Measurements from ENCODE around the gene BIRC5.

BIRC5 gene

DNA sequence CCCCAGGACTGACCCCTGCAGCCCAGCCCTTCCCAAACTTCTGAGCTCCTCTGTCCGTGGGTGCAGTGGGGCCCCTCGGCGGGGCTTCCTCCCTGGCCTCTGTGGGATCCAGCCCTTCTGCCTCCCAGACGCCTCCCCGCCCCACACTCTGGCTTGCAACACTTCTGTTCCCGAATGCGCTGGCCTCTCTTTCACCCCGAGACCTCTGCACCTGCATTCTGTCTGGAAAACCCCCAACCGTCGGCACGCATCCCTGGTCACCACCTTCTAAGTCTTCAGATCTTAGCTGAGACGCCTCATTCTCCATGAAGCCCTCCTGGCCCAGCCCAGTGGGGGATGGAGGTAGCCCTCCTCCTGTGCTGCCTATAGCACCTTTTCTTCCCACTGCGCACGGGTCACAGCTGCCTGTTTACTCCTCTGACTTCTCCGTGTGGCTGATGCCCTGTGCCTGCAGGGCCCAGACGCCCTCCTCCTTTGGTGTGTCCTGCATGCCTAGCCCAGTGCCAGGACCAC, 43.8 kb downstream of the BIRC5 start:
- no peak for DNase-seq

DNA sequence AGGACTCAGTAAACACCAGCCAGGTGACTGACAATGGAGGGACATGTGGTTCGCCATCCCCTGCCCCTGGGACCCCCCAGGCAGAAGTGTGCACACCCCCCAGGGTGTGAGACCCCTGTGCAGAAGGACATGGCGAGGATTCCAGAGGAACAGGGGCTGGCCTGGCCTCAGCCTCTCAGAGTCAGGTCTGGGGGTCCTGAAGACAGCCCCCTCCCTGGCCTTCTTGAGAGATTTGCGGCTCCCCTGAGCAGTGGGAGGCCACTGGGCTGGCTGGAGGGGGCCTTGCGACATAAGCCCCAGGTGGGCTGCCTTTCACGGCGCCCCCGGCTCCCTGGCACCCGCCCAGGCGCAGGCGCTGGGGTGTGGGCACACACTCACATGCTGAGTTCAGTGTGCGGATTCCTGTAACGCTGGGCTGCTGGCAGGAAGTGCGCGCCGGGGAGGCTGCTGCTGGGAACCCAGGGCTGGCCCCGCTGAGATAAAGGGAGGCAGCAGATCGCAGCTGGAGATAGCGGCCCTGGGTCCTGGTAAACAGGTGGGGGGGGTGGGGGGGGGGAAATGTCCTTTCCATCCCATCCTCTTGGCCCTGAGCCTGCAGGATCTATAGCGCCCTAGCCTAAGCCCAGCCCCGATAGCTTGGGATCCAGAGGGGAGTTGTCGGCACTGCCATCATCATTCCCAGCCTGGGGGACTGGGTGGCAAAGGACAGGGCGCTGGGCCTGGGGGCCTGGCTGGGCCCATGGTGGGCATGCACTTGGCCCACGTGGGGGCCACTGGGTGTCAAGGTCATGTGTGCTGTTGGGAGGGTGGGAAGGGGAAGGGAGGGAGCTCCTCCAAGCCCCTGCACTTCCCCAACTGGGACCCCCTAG, 44.5 kb downstream of the BIRC5 start:
- no peak for DNase-seq

DNA sequence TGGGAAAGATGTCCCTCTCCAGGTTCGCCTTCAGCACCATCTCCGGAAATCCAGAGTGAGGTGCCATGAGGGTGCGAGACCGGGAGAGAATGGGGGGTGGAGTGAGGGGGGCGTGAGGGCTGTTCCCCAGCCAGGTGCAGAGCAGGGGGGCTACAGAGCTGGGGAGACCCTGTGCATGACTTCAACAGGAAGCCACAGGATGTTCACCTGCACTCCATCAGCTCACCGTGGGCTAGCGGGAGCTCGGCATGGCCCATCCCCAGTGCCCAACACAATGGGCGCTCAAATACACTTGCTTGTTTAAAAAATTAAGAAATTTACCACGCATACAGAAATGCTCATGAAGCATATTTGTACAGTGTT, 45.1 kb downstream of the BIRC5 start:
- no peak for DNase-seq

DNA sequence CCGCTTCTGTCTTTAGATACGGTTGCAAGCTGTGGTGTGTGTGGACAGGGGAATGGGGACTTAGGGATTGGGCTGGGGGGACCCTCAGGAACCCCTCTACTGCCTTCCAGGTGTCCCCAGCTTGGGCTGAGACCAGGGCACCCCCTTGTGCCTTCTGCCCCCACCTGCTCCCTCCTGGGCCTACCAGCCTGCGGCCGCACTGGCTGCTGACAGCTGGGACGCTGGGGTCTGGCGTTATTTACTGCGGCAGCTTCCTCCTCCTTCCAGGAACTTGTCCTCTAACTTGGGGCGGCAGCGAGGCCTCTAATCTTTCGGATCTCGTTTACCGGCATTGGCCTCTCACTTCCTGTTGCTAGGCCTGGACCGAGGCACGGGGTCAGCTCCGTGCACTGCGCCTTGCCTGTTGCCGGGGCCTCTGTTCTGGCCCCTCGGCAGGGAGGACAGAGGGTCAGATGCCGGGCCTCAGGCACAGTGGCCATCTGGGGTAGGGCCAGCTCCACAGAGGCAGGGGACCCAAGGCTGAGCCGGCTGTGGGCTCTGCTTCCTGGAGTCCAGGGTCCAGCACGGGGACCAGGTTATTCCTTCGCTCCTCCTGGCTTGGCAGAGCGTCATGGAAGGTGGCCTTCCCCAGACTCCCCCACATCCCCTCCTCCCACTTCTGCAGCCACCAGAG, 49.1 kb downstream of the BIRC5 start:
- DNase-seq = no peak

DNA sequence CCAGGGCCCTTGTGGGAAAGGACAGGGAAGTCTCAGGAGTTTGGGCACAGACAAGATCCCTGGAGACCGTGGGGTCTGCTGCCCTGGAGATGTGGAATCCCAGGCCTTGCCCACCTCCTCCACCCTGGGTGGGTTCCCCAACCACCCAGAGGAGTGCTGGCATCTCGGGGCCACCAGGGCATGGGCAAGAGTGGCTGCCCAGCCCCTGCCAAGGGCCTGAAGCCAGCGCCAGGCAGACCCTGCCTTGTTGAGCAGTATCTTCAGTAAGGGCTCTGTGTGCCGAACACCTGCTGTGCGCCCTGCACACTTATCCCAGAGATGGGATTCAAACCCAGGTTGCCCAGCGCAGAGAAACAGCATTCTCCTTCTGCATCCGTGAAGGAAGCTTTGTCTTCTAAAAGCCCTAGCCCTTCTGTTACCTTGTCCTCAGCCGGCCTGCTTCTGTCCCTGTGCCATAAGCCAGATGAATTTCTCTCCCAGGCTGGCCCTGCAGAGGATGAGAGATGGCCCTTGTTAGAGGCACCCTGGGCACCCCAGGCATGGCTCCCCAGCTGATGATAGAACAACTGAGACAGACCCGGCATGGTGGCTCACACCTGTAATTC, 49.8 kb downstream of the BIRC5 start:
- no peak for DNase-seq

DNA sequence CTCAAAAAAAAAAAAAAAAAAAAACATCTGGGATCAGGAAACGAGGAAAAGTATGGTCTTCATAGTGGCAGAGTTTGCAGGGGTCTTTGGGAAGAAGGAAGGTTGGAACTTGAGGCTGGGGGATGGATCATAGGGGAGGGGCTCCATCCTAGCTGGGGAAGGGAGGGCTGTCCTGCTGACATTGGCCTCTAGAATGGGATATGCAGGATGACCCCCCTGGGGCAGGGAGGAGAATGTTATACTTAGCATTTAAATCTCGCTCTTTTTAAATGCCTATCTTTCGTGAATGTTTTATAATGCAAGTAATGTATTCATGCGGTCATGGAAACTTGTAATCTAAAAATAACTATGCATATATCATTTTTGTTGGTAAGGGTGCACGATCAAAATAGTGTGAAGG, 50.5 kb downstream of the BIRC5 start:
- no peak for DNase-seq

DNA sequence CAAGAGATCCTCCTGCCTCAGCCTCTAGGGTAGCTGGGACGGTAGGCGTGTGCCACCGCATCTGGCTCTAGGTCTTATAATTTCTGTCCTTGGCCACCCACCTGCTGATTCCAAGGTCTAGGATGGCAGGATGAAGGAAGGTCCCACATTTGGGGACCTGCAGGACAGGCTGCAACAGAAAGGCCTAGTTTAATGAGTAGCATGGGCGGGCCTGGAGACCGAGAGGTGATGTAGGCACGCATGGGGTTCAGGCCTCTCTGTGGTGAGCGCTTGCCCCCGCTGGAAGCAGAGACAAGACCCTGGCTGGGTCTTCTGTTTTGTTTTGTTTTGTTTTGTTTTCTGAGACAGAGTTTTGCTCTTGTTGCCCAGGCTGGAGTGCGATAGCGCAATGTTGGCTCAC, 51.1 kb downstream of the BIRC5 start:
- DNase-seq = no peak

DNA sequence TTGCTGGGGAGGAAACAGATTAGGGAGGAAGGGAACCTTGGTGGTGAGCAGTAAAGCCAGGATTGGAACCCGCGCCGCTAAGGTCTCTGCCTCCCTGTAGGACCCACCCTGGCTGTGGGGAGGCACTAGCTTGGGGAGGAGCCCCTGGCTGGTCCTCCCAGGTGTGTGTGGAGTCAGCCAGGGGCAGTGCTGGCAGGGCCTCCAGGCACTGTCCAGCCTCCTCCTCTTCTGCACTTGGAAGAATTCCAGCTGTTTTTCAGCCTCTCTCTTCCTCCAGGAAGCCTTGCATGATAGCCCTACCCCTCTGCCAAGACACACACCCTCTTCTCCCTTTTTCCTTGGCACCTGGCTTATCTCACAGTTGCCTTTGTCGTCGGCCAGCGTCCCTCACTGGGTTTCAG, 52.2 kb downstream of the BIRC5 start:
- no peak for DNase-seq

DNA sequence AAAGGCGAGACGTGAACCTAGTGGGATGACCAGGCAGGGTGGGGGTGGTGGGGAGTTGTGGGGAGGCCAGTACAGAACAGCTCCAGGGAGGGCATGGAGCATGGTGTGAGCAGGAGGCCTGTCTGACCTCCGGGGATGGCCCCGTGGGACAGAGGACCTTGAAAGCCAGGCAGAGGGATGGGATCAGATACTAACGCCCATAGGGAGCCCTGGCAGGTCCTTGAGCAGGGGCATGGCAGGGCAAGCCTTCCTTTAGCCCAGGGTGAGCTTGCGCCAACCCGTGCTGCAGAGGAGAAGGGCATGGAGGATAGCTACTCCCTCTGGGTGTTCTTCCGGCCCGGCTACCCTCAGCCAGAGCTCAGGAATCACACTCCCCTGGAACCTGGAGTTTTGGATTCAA, 52.7 kb downstream of the BIRC5 start:
- DNase-seq = no peak

DNA sequence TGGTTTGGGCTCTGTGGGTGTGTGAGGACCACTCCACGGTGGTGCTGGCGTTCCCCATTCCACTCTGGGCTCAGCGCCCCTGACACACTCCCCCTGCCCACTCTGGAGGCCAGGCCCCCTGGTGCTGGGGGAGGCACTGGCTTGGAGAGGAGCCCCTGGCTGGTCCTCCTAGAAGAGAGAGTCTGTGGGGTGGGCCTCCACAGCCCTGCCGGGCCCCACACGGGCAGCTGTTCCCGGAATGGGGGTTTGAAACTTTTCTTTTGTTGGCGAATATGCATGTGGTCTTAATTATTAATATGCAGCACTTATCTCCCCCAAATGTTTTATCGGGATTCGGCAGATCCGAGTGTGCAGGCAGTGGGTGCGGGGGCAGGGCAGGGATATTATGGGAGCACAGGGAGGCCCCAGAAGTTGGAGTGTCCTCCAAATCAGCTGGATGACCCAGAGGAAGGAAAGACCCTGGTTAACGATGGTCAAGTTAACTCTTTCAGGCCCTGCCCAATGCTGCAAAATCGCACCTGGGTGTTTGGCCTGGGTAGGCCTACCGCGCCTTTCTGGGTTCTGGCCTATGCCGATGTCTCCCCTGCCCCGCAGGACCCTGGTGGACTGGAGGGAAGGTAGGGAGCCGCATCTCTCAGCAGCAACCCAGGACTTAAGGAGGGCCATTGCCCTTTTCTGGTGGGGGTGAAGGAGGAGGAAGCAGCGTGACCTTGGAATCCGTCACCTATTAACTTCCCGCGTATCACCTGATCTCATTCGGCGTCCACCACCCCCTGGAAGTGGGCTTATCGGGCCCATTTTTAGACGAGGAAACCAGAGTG, 53.4 kb downstream of the BIRC5 start:
- DNase-seq = no peak

DNA sequence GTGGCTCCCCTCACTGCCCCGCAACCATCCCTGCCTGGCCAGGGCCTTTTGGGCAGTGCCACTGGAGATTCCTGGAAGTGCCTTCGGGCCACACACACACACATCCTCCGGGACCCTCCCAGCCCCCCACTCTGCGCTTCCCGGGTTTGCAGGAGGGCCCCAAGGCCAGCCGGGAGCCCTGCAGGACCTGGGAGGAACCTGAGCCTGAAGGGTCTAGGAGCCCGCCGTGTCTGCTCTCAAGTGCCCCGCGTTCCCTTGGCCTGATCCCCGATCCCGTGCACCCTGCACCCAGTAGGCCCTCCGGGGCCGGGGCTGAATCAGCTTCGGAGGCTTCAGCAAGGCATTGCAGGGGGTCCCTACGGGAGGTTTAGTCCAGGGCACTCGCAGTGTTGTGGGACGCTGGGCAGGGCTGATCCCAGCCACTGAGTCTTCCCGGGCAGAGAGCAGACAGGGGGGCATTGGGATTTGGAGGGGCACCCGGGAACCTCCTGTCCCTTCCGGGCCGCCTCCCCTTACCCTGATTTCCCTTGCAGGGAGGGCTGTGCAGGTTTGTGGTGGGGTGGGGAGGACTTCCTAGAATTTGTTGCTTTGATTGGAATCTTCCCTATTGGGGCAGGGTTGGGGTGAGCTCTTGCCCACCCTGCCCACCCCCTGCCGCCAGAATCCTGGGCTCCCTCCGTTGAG, 54.3 kb downstream of the BIRC5 start:
- DNase-seq = no peak

DNA sequence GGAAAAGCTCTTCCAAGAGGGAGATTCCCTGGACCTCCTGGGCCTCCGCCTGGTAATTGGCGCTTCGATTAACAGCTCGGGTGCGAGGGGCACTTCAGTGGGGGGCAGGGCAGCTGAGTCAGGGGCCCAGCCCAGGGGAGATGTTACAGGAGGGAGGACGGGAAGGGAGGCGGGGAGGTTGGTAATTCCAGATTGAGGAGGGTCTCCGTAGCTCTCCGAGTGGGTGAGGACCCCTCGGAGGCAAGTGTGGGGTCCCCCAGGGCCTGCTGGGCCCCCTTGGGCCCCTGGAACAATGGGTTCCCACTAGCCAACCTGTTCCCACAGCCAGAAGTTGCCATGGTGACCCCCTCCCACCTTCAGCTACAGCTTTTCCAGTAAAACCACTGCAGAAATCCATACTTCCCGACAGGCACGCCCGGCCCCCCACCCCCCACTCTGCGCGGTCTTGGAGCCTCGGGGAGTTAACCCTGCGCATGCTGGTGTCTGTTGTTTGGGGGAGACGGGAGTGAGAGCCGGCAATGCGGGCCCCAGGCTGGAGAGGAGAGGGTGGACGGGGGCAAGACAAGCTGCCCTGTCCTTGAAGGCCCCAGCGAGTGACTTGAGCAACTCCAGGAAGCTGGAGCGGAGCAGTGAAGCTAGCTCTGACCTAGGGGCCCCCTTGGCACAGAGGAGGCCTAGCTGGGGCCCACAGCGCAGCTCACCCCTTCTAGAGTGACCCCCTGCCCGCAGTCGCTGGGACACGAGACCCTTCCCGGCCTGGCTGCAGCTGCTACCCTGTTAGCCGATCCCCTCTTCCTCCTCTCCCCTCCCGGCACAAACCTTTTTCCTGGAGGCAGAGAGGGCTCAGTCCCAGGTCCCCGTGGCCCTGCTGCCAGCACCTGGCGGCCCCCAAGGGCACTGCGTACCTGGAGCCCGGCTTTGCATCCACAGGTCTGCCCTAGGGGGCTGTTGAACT, 55.2 kb downstream of the BIRC5 start:
- no peak for DNase-seq

DNA sequence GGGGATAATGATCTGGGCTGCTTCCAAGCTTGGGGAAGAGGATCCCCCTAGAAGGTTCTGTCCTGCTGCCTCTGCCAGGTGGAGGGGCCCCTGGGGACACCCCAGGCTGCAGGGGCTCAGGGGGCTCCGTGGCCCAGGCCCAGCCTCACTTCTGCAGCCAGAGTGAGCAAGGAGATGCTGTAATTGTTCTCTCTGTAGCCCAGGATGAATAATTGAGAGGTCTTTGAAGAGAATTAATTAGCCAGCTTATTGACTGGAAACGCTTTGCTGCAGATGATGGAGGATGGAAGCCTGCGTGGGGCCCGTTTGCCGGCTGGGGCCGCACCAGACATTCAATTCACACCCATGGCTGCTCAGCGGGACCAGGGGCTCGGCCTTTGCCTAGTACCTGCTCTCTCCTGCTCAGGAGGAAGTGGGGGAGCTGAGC, 55.9 kb downstream of the BIRC5 start:
- no peak for DNase-seq

DNA sequence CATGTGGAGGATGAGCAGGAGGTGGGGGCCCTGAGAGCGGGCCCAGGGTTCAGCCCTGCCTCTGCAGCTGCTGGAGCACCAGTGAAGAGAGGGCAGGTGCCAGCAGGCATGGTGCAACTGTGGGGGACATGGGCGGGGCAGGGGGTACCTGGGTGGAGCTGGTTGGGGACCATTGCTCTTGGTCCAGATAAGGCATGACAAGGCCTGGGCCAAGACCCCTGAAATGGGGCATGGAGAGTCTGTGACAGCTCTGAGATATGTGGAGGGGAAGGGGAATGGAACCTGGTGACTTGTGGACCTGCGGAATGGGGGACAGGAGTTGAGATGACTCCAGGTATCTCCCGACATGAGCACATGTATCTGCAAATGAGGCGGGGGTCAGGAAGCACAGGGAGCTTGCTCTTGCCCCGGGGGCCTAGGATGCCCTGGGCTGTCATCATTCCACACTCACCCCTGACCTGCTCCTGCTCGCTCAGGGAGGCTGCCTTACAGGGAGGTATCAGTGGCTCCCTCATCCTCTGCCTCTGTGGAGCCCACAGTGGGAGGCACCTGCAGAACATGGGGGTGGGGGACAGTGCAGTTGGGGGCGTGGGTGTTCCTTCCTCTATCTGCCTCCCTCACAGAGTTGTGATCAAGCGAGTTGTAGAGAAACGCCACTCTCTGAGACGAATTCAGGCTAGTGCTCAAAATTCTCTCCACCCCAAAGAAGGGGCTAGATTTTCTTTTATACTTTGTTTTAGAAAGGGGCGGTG, 57.5 kb downstream of the BIRC5 start:
- no peak for DNase-seq

DNA sequence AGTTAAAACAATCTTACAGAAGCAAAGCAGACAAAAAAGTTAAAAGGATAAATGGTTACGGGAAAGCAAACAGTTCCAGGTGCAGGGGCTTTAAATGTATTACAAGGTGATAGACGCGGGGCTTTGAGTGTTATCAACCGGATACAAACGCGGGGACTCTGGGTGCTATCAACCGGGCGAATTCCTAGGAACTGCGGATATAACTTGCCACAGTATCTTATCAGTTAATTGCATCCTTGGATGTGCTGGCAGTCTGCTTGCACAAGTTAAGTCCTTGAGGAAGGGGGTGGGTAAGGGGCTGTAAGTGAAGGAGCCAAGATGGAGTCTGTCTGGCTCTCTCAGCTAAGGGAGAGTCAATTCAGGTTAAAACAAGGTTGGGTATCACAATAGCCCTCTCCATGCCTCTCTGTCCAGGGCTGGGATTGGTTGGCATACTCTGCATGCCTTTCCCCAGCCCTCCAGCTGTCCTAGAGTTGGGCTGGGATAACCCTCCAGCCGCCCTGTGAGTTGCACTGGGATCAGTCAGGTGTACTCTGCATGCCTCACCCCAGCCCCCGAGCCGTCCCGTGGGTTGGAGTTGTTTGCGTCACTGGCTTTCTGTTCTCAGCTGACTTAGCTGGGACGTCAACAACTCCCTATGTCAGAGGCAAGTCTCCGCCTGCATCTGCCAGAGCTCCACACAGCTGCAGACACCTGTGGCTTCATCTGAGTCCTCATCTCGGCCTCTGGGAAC, 58.3 kb downstream of the BIRC5 start:
- DNase-seq = no peak

DNA sequence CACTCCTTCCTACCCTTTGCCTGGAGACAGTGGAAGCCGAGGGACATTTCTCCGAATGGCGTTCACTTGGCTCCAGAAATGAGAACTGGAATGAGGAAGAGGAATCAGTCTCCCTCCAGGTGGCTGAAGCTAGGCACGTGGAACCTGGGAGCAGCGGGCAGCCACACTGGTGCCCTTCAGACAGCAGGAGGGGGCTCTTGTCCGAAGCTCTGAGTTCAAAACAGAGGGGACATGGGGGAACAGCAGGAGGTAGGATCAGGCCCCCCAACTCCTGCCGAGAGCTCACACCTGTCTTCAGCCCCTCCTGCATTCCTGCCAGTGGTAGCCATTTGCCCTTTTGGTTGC, 58.8 kb downstream of the BIRC5 start:
- DNase-seq = no peak

DNA sequence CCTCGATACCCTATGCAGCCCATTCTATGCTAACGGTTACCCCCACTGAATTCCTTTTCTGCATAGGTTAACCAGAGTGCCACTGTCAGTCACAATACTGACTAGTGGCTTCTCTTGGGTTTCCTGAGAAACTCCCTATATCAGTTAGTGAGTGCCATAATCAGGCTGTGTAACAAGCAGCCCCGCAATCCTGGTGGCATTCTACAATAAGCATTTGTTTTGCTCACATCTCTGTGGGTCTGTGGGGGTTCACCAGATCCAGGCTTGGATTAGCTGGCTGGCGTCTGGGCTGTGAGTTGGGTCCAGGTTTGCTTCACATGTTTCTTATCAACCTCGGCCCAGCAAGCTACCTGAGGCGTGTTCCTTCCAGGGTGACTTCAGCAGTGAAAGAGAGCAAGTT, 59.8 kb downstream of the BIRC5 start:
- no peak for DNase-seq
